ENCODE measurements around the gene TBL1X.

The TBL1X gene

DNA sequence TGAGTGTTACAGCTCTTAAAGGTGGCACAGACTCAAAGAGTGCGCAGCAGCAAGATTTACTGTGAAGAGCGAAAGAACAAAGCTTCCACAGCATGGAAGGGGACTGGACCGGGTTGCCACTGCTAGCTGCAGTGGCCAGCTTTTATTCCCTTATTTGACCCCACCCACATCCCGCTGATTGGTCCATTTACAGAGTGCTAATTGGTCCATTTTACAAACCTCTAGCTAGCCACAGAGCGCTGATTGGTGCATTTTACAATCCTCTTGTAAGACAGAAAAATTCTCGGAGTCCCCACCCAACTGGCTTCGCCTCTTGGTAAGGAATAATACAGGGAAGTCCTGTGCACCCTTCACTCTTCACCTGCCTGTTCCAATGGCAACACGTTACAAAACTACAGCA lies 319.5 kb downstream of the TBL1X start:
- no peak for DNase-seq

DNA sequence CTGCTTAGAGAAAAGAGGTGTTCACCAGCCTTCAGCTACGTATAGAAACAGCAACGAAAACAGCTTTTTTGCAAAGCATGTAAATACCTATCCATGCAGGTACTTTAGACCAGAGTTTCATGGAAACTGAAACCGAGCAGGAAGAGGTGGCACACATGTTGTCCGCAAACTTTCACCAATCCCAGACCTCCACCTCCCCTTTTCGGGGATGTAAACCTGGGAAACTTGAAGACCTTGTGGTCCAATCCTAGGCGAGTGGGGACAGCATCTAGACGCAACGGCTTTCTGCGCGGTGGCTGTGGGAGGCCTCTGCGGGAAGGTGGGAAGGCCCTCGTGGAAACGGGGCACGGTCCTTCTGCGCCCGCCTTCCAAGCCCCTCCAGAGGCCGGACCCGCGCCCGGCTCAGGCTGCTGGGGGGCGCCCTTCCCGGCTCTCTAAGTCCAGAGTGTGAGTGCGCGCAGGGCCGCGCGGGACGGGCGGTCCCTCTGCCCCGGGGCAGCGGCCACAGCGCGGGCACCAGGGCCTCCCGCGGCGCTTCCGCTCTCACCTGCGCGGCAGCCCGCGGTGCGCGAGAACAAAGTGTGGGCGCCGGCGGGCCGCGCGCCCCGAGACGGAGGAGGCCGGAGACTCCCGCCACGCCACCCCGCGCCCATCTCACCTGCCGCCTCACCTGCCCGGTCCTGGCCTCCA lies 320.5 kb downstream of the TBL1X start:
- DNase-seq = no peak

DNA sequence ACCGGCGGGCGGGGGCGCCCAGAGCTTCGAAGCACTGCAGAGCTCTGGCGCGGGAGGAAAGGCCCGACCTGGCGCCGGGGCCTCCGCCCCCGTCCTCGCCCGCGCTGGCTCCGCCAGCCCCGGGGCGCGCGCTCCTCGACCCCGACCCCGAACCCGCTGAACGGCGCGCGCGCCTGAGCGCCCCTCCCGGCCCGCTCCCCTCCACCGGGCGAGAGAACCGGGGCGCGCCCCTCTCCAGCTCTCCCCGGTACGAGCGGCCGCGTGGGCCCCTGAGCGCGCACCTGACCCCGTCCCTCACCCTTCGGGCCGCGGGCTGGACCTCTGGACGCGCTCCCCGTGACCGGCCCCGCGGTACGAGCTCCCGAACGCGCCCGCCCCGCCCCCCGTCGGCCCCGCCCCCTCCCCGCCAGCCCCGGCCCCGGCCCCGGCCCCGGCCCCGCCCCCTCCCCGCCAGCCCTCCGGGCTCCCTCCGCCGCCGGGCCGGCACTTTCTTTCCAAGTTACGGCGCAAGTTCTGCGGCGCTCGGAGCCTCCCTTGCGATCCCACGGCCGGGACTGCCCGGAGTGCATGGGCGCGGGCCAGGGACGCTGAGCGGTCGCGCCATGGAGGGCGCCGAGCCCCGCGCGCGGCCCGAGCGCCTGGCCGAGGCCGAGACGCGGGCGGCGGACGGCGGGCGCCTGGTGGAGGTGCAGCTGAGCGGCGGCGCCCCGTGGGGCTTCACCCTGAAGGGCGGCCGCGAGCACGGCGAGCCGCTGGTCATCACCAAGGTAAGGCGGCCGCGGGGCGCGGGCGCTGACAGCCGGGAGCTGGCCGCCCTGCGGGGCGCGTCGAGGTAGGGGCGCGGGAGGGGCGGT lies 321.3 kb downstream of the TBL1X start, which contains the start of gene SHROOM2:
Gene SHROOM2 (plus strand): TSS at position 486 of the 854 bp plus-strand sequence. CDS start 117 bp downstream, at position 603.
- peak; percentile 34 for DNase-seq

DNA sequence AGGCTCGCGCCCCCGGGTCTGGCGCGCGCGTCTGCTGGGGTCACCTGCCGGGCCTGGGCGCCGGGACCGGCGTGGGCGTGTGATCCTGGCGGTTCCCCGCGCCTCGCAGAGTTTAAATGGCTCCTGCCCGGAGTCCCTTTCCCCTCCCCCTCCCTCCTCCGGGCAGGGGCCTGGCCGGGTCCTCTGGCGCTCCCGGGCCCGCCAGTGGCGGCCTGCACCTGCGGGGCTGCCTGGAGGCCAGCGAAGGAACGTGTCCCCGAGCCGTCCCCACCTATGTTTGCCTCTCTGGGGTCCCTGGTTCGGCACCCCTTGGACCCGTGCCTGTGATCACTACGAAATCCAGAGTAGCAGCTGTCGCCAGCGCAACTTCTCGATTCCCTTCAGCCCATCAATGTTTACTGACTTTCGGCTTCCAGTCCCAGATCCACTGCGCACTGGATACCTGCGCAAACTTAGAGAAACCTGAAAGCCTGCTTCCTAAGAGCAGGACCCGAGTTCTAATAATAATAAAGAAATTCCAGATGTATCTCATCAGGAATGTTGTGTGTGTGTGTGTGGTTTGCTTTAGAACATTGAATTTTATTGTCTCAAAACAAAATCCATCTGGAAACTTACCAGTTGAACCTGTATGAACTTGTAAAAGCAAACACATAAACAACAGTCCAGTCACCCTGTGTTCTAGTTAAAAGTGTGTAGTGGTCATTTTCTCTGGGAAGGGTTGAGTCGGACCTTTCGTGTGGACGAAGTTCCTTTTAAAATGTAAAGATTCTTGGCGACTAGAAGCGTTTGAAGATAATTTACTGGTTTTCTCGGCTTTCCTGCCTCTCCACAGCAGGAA lies 322.2 kb downstream of the TBL1X start:
- no peak for DNase-seq

DNA sequence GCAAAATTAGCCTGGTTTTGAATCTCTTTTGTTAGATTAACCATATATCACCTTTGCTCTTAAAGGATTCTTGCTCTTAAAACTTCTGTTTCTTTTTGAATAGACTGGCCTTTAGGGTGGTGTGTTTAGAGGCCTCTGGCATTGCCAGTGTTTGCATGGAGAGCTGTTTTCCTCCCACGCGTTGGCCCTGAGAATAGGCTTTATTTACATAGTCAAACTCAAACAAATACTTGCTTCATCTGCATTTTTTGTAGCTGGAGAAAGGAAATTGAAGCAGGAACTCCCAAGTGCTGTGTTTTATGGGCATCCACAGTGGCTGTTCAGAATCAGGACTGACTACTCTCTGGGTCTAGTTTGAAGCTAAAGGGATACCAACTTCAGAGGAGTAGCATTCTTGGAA lies 324.1 kb downstream of the TBL1X start:
- DNase-seq = no peak

DNA sequence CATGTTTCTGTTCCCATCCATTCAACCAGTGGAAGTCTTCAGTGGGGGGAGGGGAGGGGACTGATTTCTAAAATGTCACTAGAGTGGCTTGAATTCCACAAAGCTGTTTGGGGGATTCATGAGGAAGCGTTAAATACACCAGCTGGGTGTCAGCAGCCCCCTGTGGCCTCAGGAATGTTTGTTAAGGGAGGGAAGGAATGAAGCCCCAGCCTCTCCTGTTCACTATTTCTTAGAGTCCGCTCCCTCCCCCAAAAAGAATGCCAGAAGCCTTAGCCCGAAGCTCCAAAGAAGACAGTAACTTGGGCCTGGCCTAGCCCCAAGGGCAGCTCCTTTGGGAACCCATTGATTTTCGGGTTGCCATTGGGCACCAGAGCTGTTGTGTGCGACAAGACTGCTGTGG lies 324.7 kb downstream of the TBL1X start:
- DNase-seq = no peak

All from 8988T (cell line).